Mammary microvascular endothelial cell (primary cell): Measurements from ENCODE around the gene GALNT6. TPM values are rescaled to one million over a fixed set of nuclear protein-coding genes. Genes with fewer than 3 reads are reported as not detected.

Experiments
- total RNA-seq: library from RNA; depleted of rRNA; stranded (reverse); fragments of >200 nt; gene quantifications from 2 replicates; pipeline ENCODE4 v1.2.3, GENCODE V29; 2015

Gene GALNT6
- total RNA-seq, result 64.8 and 94.2 TPM in 2 replicates

GRCh38 chr12:51391283-51392123, at the start of gene GALNT6:
Gene GALNT6 (minus strand): TSS chr12:51391406. CDS start chr12:51379781, 11,625 bp downstream.

GRCh38 chr12:51424662-51425539, 33.7 kb upstream of the GALNT6 start, which contains the start of gene SLC4A8:
Gene SLC4A8 (plus strand): TSS chr12:51424831. CDS start chr12:51424988, 157 bp downstream.

GRCh38 chr12:51346581-51346980, 44.6 kb downstream of the GALNT6 start, which contains the start of gene CELA1:
Gene CELA1 (minus strand): TSS chr12:51346679. CDS start chr12:51346638, 41 bp downstream.

GRCh38 chr12:51323966-51324895, 67.0 kb downstream of the GALNT6 start, which contains the start of gene BIN2:
Gene BIN2 (minus strand): TSS chr12:51324174. CDS start chr12:51324102, 72 bp downstream.

Other genes with a start within 250 kb of the GALNT6 start
- 8.3 and 9.5 TPM in 2 replicates for gene TFCP2, start 218.3 kb downstream of the GALNT6 start, total RNA-seq
- gene POU6F1, start 173.3 kb downstream of the GALNT6 start, total RNA-seq, result 1.5 and 1.9 TPM in 2 replicates
- 210 and 217 TPM in 2 replicates for gene DAZAP2, start 152.6 kb downstream of the GALNT6 start, total RNA-seq
- 36.0 and 40.8 TPM in 2 replicates for gene SMAGP, start 121.0 kb downstream of the GALNT6 start, total RNA-seq
- not detected in 2 replicates for gene BIN2, start 67.2 kb downstream of the GALNT6 start, total RNA-seq
- not detected in 2 replicates for gene CELA1, start 44.7 kb downstream of the GALNT6 start, total RNA-seq
- gene SLC4A8, start 33.4 kb upstream of the GALNT6 start, total RNA-seq, result 1.2 and 1.9 TPM in 2 replicates
- 0.53 and 1.1 TPM in 2 replicates for gene SCN8A, start 199.8 kb upstream of the GALNT6 start, total RNA-seq